GM12878 (cell line): ENCODE measurements around the gene SHD. TPM values are rescaled to one million over a fixed set of nuclear protein-coding genes. Genes with fewer than 3 reads are reported as not detected.

ENCODE experiments used
- ATAC-seq: fragments of 200-7000 bp; cut with Tn5 transposase; 3 replicates; pipeline ENCODE4 v1.9.1; 2020; ENCODE audit warnings: mild to moderate bottlenecking, moderate library complexity
- BruUV-seq: library from RNA; stranded (reverse); fragments of 400-500 nt; replicated peaks from 2 replicates; lab custom pipeline; 2021; lab: Mats Ljungman, UMichigan
- CTCF ChIA-PET: fragments of 300-600 bp; sonication (Branson Sonifier 250); formaldehyde crosslinking; extraction: SDS; loops from one replicate; lab custom pipeline; 2021; ENCODE audit warnings: inconsistent platforms; lab: Yijun Ruan, JAX
- POLR2A ChIA-PET: fragments of 350-600 bp; formaldehyde crosslinking; extraction: SDS; loops from one replicate; lab custom pipeline; 2021; ENCODE audit warnings: inconsistent platforms; lab: Charles Lee
- RAD21 ChIA-PET: fragments of 300-600 bp; sonication (Branson Sonifier 250); formaldehyde crosslinking; loops from one replicate; lab custom pipeline; 2023; ENCODE audit warnings: antibody characterized with exemption; ENCODE audit not compliant: unreplicated experiment; lab: Charles Lee
- SMC1A ChIA-PET: fragments of 300-600 bp; sonication (Branson Sonifier 250); formaldehyde crosslinking; loops from one replicate; lab custom pipeline; 2023; ENCODE audit not compliant: unreplicated experiment, uncharacterized antibody; lab: Charles Lee
- DNase-seq: peaks from one replicate; pipeline ENCODE4 v3.0.0-alpha.2; 2011; ENCODE audit warnings: low read depth, low spot score
- FAIRE-seq: peaks from 3 replicates; lab custom pipeline; 2011; peaks lifted over from hg19 to GRCh38; lab: Jason Lieb, UNC
- H2AFZ ChIP-seq: 2 replicates; pipeline ENCODE4 v1.6.0; 2011; ENCODE audit warnings: low read depth, low read length, control low read depth; ENCODE audit not compliant: control insufficient read depth
- H3K27ac ChIP-seq: 2 replicates; pipeline ENCODE4 v1.5.1; 2011; ENCODE audit warnings: control low read depth; ENCODE audit not compliant: control insufficient read depth, insufficient read depth
- H3K27me3 ChIP-seq, 2 experiments: replicated peaks in 1 of 2; 2 replicates each; pipeline versions ENCODE4 v1.6.0 to v1.6.1; 2011; ENCODE audit warnings: low read length in 1 of 2; ENCODE audit not compliant: control insufficient read depth in 2 of 2, insufficient read depth in 2 of 2
- H3K36me3 ChIP-seq, 2 experiments: 2 replicates each; pipeline ENCODE4 v1.5.1; 2011; ENCODE audit warnings: low read length in 1 of 2; ENCODE audit not compliant: control insufficient read depth in 2 of 2, insufficient read depth in 2 of 2
- H3K4me1 ChIP-seq: 2 replicates; pipeline ENCODE4 v1.6.1; 2011; ENCODE audit warnings: mild to moderate bottlenecking, low read length, moderate library complexity, mixed read lengths; ENCODE audit not compliant: control insufficient read depth, insufficient read depth
- H3K4me2 ChIP-seq: 2 replicates; pipeline ENCODE4 v1.6.0; 2011; ENCODE audit warnings: control low read depth; ENCODE audit not compliant: control insufficient read depth, insufficient read depth
- H3K4me3 ChIP-seq: fragments of 200-600 bp; sonication (generic); 2 replicates; pipeline ENCODE4 v1.5.1; 2016
- H3K79me2 ChIP-seq: 2 replicates; pipeline ENCODE4 v1.6.0; 2011; ENCODE audit warnings: low read length; ENCODE audit not compliant: control insufficient read depth, insufficient read depth
- H3K9ac ChIP-seq: 2 replicates; pipeline ENCODE4 v1.8.0; 2011; ENCODE audit warnings: low read length, control low read depth, mixed read lengths; ENCODE audit not compliant: control insufficient read depth, insufficient read depth
- H3K9me3 ChIP-seq: replicated peaks from 3 replicates; pipeline ENCODE4 v1.5.1; 2011; ENCODE audit warnings: mild to moderate bottlenecking, low read length; ENCODE audit not compliant: control insufficient read depth, insufficient read depth
- H4K20me1 ChIP-seq: 2 replicates; pipeline ENCODE4 v1.6.0; 2011; ENCODE audit not compliant: control insufficient read depth, insufficient read depth
- ATF7 ChIP-seq: fragments of 450-650 bp; IDR thresholded peaks from 2 replicates; pipeline ENCODE4 v1.6.1; 2016; ENCODE audit warnings: low read depth, mild to moderate bottlenecking
- DPF2 ChIP-seq: fragments of 450-650 bp; IDR thresholded peaks from 2 replicates; pipeline ENCODE4 v1.6.1; 2017; ENCODE audit warnings: mild to moderate bottlenecking
- EED ChIP-seq: sonication (generic); IDR thresholded peaks from 2 replicates; pipeline ENCODE4 v1.6.1; 2016; ENCODE audit warnings: antibody characterized with exemption, low read depth
- ESRRA ChIP-seq: IDR thresholded peaks from 2 replicates; pipeline ENCODE4 v1.6.1; 2012; ENCODE audit warnings: mild to moderate bottlenecking, low read length, improper control_type of control experiment
- FOS ChIP-seq: IDR thresholded peaks from 3 replicates; pipeline ENCODE4 v1.6.1; 2011; ENCODE audit warnings: borderline replicate concordance; ENCODE audit not compliant: insufficient read length; ENCODE audit errors: extremely low read depth
- GATAD2B ChIP-seq: fragments of 450-650 bp; conservative IDR thresholded peaks from 2 replicates; pipeline ENCODE4 v1.6.1; 2017; ENCODE audit warnings: low read depth, mild to moderate bottlenecking, moderate library complexity
- MEF2A ChIP-seq: IDR thresholded peaks from 2 replicates; pipeline ENCODE4 v1.6.1; 2011; ENCODE audit warnings: low read depth, mild to moderate bottlenecking, low read length, moderate library complexity; ENCODE audit not compliant: insufficient read depth
- NKRF ChIP-seq: fragments of 450-650 bp; conservative IDR thresholded peaks from 2 replicates; pipeline ENCODE4 v1.6.1; 2017; ENCODE audit warnings: mild to moderate bottlenecking, moderate library complexity
- NR2F1 ChIP-seq: fragments of 450-650 bp; conservative IDR thresholded peaks from 2 replicates; pipeline ENCODE4 v1.6.1; 2017; ENCODE audit warnings: mild to moderate bottlenecking
- RAD51 ChIP-seq: fragments of 450-650 bp; IDR thresholded peaks from 2 replicates; pipeline ENCODE4 v1.6.1; 2016; ENCODE audit warnings: moderate library complexity, mild to moderate bottlenecking, inconsistent platforms
- RB1 ChIP-seq: fragments of 450-650 bp; formaldehyde crosslinking; IDR thresholded peaks from 2 replicates; pipeline ENCODE4 v1.6.1; 2017; ENCODE audit warnings: mild to moderate bottlenecking, borderline replicate concordance
- SIN3A ChIP-seq: IDR thresholded peaks from 2 replicates; pipeline ENCODE4 v1.6.1; 2012; ENCODE audit warnings: low read depth, low read length, improper control_type of control experiment
- STAT3 ChIP-seq: IDR thresholded peaks from 2 replicates; pipeline ENCODE4 v1.6.1; 2011; ENCODE audit warnings: low read depth, low read length, improper control_type of control experiment
- ZNF274 ChIP-seq: IDR thresholded peaks from one replicate; pipeline ENCODE4 v1.8.0; 2011; ENCODE audit not compliant: insufficient read length, insufficient read depth
- WGBS: methylation state at CpG from one replicate; pipeline ENCODE4 v1.1.6; 2016; ENCODE audit warnings: low lambda C conversion rate; ENCODE audit not compliant: insufficient replicate concordance, insufficient coverage; ENCODE audit errors: missing lambda C conversion rate; 5-methylcytosine and 5-hydroxymethylcytosine counted together
- in situ Hi-C: fragments of 300-500 bp; cut with MboI; formaldehyde crosslinking; loops from 9 replicates; pipeline ENCODE4 v1.14.3; 2018; ENCODE audit warnings: mixed read lengths
- intact Hi-C: fragments of 100-400 bp; cut with micrococcal nuclease; formaldehyde crosslinking; loops from one replicate; pipeline ENCODE4 v1.14.2; 2022; ENCODE audit not compliant: unreplicated experiment
- polyA plus RNA-seq, 11 experiments: library from polyadenylated mRNA; depleted of rRNA in 4 of 11; unstranded in 6 of 11; stranded (reverse) in 5 of 11; fragments of >200 nt; fragmentation: Nextera tagmentation in 4 of 11; fragmentation: Illumina TruSeq in 1 of 11; extraction: Ambion mirVana in 4 of 11; extraction: Trizol in 1 of 11; gene quantifications; 1 replicate in 1 of 11; 2 replicates in 10 of 11; pipeline versions ENCODE4 v1.2.1 to v1.2.3, GENCODE V29; 2011 to 2016; ENCODE audit warnings: inconsistent platforms in 2 of 11, missing spikeins in 2 of 11, low read depth in 1 of 11
- total RNA-seq, 4 experiments: library from RNA; depleted of rRNA in 3 of 4; stranded (reverse); fragments of >200 nt in 3 of 4; fragmentation: Illumina TruSeq in 1 of 4; extraction: Trizol in 1 of 4; gene quantifications; 2 replicates each; pipeline versions ENCODE4 v1.2.1 to v1.2.3, GENCODE V29; 2013 to 2021
- TF ChIP-seq, protein P1 (sequence below): fragments of 450-650 bp; IDR thresholded peaks from 2 replicates; pipeline ENCODE4 v1.6.1; 2018; ENCODE audit warnings: borderline replicate concordance, mild to moderate bottlenecking; ENCODE audit not compliant: partially characterized antibody

Gene SHD
- total and polyA plus RNA-seq, 10 of the 15 experiments (the other 5 are each of a cell fraction or from before 2014, with no cell fraction given): 0.09 TPM; not detected in 9

GRCh38 chr19:4322942-4323665 lies 44.0 kb downstream of the SHD start:
- no peaks in the 10 kb centered on the region for H3K27me3 ChIP-seq
- ChIA-PET RAD21 (no interaction called here), POLR2A (no interaction called here), CTCF (interaction anchor here (0.8 to 1.6 kb wide), 3 partner anchors 9 to 53 kb away, joined by 3 to 5 read pairs (median 3); no protein-coding TSS in a partner anchor), SMC1A (no interaction called here)
- TF ChIP-seq NKRF: no peak
- TF ChIP-seq MEF2A: no peak
- no peak for TF ChIP-seq EED
- no peak for TF ChIP-seq ESRRA
- TF ChIP-seq, protein P1, sequence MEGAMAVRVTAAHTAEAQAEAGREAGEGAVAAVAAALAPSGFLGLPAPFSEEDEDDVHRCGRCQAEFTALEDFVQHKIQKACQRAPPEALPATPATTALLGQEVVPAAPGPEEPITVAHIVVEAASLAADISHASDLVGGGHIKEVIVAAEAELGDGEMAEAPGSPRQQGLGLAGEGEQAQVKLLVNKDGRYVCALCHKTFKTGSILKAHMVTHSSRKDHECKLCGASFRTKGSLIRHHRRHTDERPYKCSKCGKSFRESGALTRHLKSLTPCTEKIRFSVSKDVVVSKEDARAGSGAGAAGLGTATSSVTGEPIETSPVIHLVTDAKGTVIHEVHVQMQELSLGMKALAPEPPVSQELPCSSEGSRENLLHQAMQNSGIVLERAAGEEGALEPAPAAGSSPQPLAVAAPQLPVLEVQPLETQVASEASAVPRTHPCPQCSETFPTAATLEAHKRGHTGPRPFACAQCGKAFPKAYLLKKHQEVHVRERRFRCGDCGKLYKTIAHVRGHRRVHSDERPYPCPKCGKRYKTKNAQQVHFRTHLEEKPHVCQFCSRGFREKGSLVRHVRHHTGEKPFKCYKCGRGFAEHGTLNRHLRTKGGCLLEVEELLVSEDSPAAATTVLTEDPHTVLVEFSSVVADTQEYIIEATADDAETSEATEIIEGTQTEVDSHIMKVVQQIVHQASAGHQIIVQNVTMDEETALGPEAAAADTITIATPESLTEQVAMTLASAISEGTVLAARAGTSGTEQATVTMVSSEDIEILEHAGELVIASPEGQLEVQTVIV: no peak
- no peak for TF ChIP-seq RB1
- TF ChIP-seq FOS: no peak
- no peak for TF ChIP-seq ZNF274
- TF ChIP-seq RAD51: no peak
- no peak for TF ChIP-seq SIN3A
- no peak for TF ChIP-seq DPF2
- TF ChIP-seq NR2F1: no peak
- TF ChIP-seq GATAD2B: no peak
- TF ChIP-seq ATF7: no peak
- TF ChIP-seq STAT3: no peak
- intact Hi-C loops: no loop called here
- no peak for FAIRE-seq
- ATAC-seq: no peak
- no peaks in the 10 kb centered on the region for H4K20me1 ChIP-seq
- WGBS: 72% methylated on average over 35 of the region's 37 CpGs
- no peak for DNase-seq
- no peak overlapping the region for H3K27ac ChIP-seq
- H3K4me2 ChIP-seq: no peak overlapping the region
- H2AFZ ChIP-seq: no peak overlapping the region
- no peak overlapping the region for H3K9ac ChIP-seq
- H3K79me2 ChIP-seq: no peaks in the 10 kb centered on the region
- H3K36me3 ChIP-seq: no peaks in the 10 kb centered on the region
- no peak overlapping the region for H3K4me3 ChIP-seq
- in situ Hi-C loops: no loop called here
- peaks cover 8% of the 10 kb centered on the region; the same call in 1 of the 2 replicates for H3K4me1 ChIP-seq
- no peaks in the 10 kb centered on the region; the same call in 1 of the 3 replicates for H3K9me3 ChIP-seq
- BruUV-seq: no TSS peak
